Smooth muscle cell (in vitro differentiated cells): Measurements from ENCODE around the gene NAA15. TPM values are rescaled to one million over a fixed set of nuclear protein-coding genes. Genes with fewer than 3 reads are reported as not detected.
"Not testable (repeated sequence)": the region's sequence is repeated elsewhere in the genome, so short reads cannot be mapped to it uniquely, and the experiment has no call there.

Experiments
- DNase-seq: peaks from one replicate; lab custom pipeline; 2025; ENCODE audit not compliant: unreplicated experiment; lab: John Stamatoyannopoulos, UW
- H2AFZ ChIP-seq: fragments of 200-600 bp; sonication (generic); 2 replicates; pipeline ENCODE4 v1.6.0; 2016; ENCODE audit warnings: antibody characterized with exemption, low read depth, mild to moderate bottlenecking
- H3F3A ChIP-seq: fragments of 200-600 bp; sonication (generic); 2 replicates; pipeline ENCODE4 v1.6.0; 2017; ENCODE audit warnings: antibody characterized with exemption, low read depth
- H3K27ac ChIP-seq: fragments of 200-600 bp; sonication (generic); 2 replicates; pipeline ENCODE4 v1.5.1; 2016; ENCODE audit warnings: low read depth, mild to moderate bottlenecking
- H3K27me3 ChIP-seq: fragments of 200-600 bp; sonication (generic); 2 replicates; pipeline ENCODE4 v1.6.1; 2016; ENCODE audit warnings: low read depth, mild to moderate bottlenecking
- H3K36me3 ChIP-seq: fragments of 200-600 bp; sonication (generic); 2 replicates; pipeline ENCODE4 v1.5.1; 2016; ENCODE audit warnings: low read depth
- H3K4me1 ChIP-seq: fragments of 200-600 bp; sonication (generic); 2 replicates; pipeline ENCODE4 v1.5.1; 2016; ENCODE audit warnings: low read depth
- H3K4me2 ChIP-seq: fragments of 200-600 bp; sonication (generic); 2 replicates; pipeline ENCODE4 v1.6.0; 2016; ENCODE audit warnings: mild to moderate bottlenecking
- H3K4me3 ChIP-seq: fragments of 200-600 bp; sonication (generic); 2 replicates; pipeline ENCODE4 v1.5.1; 2016; ENCODE audit warnings: mild to moderate bottlenecking
- H3K79me2 ChIP-seq: fragments of 200-600 bp; sonication (generic); 2 replicates; pipeline ENCODE4 v1.6.0; 2016; ENCODE audit warnings: low read depth, mild to moderate bottlenecking
- H3K9ac ChIP-seq: fragments of 200-600 bp; sonication (generic); 2 replicates; pipeline ENCODE4 v1.6.0; 2016; ENCODE audit warnings: low read depth
- H3K9me3 ChIP-seq: fragments of 200-600 bp; sonication (generic); replicated peaks from 2 replicates; pipeline ENCODE4 v1.5.1; 2016; ENCODE audit warnings: low read depth
- H4K20me1 ChIP-seq: fragments of 200-600 bp; sonication (generic); 2 replicates; pipeline ENCODE4 v1.6.0; 2016; ENCODE audit warnings: low read depth
- WGBS: methylation state at CpG from one replicate; pipeline ENCODE4 v1.1.7; 2016; ENCODE audit warnings: low lambda C conversion rate; 5-methylcytosine and 5-hydroxymethylcytosine counted together
- polyA plus RNA-seq: library from polyadenylated mRNA; unstranded; fragments of >200 nt; fragmentation: Nextera tagmentation; extraction: Ambion mirVana; gene quantifications from 2 replicates; pipeline ENCODE4 v1.2.1, GENCODE V29; 2016
- total RNA-seq: library from RNA; depleted of rRNA; stranded (reverse); fragments of >200 nt; gene quantifications from 2 replicates; pipeline ENCODE4 v1.2.3, GENCODE V29; 2014
- TF ChIP-seq, protein P1 (sequence below): fragments of 200-600 bp; sonication (generic); IDR thresholded peaks from 2 replicates; pipeline ENCODE4 v1.5.1; 2017; ENCODE audit warnings: borderline replicate concordance, mild to moderate bottlenecking, antibody characterized with exemption; ENCODE audit not compliant: insufficient read depth, poor library complexity, severe bottlenecking

Gene NAA15
- total and polyA plus RNA-seq, 2 experiments from 2014 or later: 21.7 to 27.0 TPM

DNA sequence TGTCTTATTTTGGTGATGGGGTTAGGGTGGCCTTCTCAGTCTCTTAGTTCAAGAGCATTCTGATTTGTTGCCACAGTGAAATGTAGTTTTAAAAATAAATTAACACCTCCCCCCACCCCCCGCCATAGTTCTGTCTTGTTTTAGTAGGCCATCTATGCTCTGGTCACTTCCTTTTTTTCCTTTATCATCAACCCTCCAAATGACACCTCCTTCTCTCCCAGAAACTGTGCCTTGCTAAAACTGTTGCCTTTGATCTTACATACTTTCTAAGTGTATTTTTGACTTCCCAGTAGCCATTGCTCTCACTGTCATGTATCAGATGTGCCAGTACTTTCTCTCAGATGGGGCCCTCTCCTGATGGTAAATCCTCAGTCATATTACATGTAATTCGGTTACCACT lies 15.4 kb downstream of the NAA15 start:
- H2AFZ ChIP-seq: no peak overlapping the region
- WGBS: 98% methylated on average over 2 of the region's 2 CpGs
- no peaks in the 10 kb centered on the region for H3K36me3 ChIP-seq
- no peak overlapping the region for H3K9ac ChIP-seq
- peaks cover 95% of the 10 kb centered on the region for H4K20me1 ChIP-seq
- no peak overlapping the region for H3K4me2 ChIP-seq
- peaks cover 99% of the 10 kb centered on the region for H3K79me2 ChIP-seq
- H3K27me3 ChIP-seq: no peaks in the 10 kb centered on the region
- H3K4me3 ChIP-seq: no peak overlapping the region
- no peak overlapping the region for H3K27ac ChIP-seq
- H3K9me3 ChIP-seq: no peaks in the 10 kb centered on the region
- TF ChIP-seq, protein P1, sequence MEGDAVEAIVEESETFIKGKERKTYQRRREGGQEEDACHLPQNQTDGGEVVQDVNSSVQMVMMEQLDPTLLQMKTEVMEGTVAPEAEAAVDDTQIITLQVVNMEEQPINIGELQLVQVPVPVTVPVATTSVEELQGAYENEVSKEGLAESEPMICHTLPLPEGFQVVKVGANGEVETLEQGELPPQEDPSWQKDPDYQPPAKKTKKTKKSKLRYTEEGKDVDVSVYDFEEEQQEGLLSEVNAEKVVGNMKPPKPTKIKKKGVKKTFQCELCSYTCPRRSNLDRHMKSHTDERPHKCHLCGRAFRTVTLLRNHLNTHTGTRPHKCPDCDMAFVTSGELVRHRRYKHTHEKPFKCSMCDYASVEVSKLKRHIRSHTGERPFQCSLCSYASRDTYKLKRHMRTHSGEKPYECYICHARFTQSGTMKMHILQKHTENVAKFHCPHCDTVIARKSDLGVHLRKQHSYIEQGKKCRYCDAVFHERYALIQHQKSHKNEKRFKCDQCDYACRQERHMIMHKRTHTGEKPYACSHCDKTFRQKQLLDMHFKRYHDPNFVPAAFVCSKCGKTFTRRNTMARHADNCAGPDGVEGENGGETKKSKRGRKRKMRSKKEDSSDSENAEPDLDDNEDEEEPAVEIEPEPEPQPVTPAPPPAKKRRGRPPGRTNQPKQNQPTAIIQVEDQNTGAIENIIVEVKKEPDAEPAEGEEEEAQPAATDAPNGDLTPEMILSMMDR: no peak
- no peak for DNase-seq
- peaks cover 11% of the 10 kb centered on the region for H3K4me1 ChIP-seq
- no peaks in the 10 kb centered on the region for H3F3A ChIP-seq

DNA sequence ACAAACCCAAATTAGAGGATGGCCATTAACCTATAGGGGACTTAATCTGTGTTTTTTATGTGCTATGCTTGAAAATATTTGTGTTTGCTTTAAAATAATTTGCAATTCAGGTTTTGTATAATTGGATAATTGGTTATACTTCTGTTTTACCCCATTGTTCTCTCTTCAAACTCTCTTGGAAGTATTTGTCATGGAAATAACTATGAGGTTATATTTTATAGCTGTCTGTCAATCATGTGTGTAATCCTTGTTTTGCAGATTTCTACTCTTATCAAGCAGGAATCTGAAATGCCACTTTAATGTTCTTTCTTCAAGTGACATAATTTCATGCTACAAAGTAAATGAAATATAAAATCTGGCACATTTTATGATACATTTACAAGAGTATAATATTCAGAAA lies 16.3 kb downstream of the NAA15 start:
- no peak overlapping the region for H2AFZ ChIP-seq
- H3K36me3 ChIP-seq: no peaks in the 10 kb centered on the region
- no peak overlapping the region for H3K4me3 ChIP-seq
- H3K9ac ChIP-seq: no peak overlapping the region
- H3K4me2 ChIP-seq: no peak overlapping the region
- no peak overlapping the region for H3K27ac ChIP-seq
- H3K27me3 ChIP-seq: no peaks in the 10 kb centered on the region
- TF ChIP-seq, protein P1: no peak
- no peaks in the 10 kb centered on the region for H3F3A ChIP-seq
- H3K4me1 ChIP-seq: peaks cover 11% of the 10 kb centered on the region
- no peaks in the 10 kb centered on the region for H3K9me3 ChIP-seq
- H3K79me2 ChIP-seq: peaks cover 99% of the 10 kb centered on the region
- no peak for DNase-seq
- peaks cover 95% of the 10 kb centered on the region for H4K20me1 ChIP-seq

DNA sequence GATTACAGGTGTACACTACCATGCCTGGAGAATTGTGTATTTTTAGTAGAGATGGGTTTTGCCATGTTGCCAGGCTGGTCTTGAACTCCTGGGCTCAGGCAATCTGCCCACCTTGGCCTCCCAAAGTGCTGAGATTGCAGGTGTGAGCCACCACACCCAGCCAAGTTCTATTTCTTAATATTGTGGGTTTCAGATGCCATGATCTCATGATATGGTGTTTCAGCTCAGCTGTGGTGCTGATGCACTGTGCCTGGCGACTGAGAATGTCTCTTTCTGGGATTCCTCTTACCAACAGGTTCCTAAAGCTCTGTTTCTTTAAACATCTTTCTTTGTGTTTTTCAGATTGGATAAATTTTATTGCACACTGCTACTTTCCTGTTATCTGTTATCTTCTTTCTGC lies 18.3 kb downstream of the NAA15 start:
- H3K4me1 ChIP-seq: peaks cover 11% of the 10 kb centered on the region
- H3K4me3 ChIP-seq: no peak overlapping the region
- DNase-seq: no peak
- no peak overlapping the region for H3K27ac ChIP-seq
- H3K36me3 ChIP-seq: no peaks in the 10 kb centered on the region
- H3K27me3 ChIP-seq: no peaks in the 10 kb centered on the region
- no peak overlapping the region for H2AFZ ChIP-seq
- H3K9ac ChIP-seq: no peak overlapping the region
- 92% methylated on average over 1 of the region's 1 CpG for WGBS
- no peaks in the 10 kb centered on the region for H3F3A ChIP-seq
- TF ChIP-seq, protein P1: no peak
- peaks cover 99% of the 10 kb centered on the region for H3K79me2 ChIP-seq
- H3K9me3 ChIP-seq: no peaks in the 10 kb centered on the region
- H3K4me2 ChIP-seq: no peak overlapping the region
- H4K20me1 ChIP-seq: peaks cover 95% of the 10 kb centered on the region

DNA sequence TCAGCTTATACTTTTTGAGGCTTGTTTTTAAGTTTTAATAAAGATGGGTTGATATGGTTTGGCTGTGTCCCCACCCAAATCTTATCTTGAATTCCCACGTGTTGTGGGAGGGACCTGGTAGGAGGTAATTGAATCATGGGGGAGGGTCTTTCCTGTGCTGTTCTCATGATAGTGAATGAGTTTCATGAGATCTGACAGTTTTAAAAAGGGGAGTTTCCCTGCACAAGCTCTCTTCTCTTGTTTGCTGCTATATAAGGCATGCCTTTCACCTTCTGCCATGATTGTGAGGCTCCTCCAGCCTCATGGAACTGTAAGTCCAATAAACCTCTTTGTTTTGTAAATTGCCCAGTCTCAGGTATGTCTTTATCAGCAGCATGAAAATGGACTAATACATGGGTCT lies 20.8 kb downstream of the NAA15 start:
- H3F3A ChIP-seq, DNase-seq, H3K36me3 ChIP-seq, H3K9me3 ChIP-seq, H2AFZ ChIP-seq, H3K27me3 ChIP-seq, H3K27ac ChIP-seq, H3K4me3 ChIP-seq, H3K4me1 ChIP-seq, H3K4me2 ChIP-seq, H3K9ac ChIP-seq: not testable (repeated sequence)
- WGBS: 82% methylated on average over 1 of the region's 1 CpG
- Histone ChIP-seq H4K20me1 (peaks cover 98% of the 10 kb centered on the region), H3K79me2 (peaks cover 99% of the 10 kb centered on the region)

DNA sequence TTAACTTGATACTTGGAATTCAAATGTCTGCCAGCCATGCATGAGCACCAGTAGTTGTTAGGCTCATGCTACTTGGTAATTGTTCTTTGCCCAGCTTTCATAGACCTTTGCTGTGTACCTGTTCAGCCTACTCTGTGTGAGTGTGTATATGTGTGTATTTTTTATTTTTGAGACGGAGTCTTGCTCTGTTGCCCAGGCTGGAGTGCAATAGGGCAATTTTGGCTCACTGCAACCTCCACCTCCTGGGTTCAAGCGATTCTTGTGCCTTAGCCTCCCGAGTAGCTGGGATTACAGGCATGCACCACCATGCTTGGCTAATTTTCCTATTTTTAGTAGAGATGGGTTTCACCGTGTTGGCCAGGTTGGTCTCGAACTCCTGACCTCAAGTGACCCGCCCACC lies 21.2 kb downstream of the NAA15 start:
- not testable (repeated sequence) for H2AFZ ChIP-seq, H3K9me3 ChIP-seq, H3K27ac ChIP-seq, H3K9ac ChIP-seq, H3K36me3 ChIP-seq, H3K4me2 ChIP-seq, DNase-seq, H3K27me3 ChIP-seq, H3K4me1 ChIP-seq, H3F3A ChIP-seq, H3K4me3 ChIP-seq
- WGBS: 98% methylated on average over 6 of the region's 6 CpGs
- Histone ChIP-seq H4K20me1 (peaks cover 97% of the 10 kb centered on the region), H3K79me2 (peaks cover 99% of the 10 kb centered on the region)
